SK-N-MC (cell line): ENCODE data around the gene CHRNA5.

Experiments
- EZH2 ChIP-seq: fragments of 200-600 bp; sonication (generic); IDR thresholded peaks from one replicate; pipeline ENCODE4 v1.6.1; 2017; ENCODE audit warnings: antibody characterized with exemption
- FOXP2 ChIP-seq: optimal IDR thresholded peaks from 2 replicates; pipeline ENCODE3; 2011; ENCODE audit warnings: mild to moderate bottlenecking, moderate library complexity; ENCODE audit not compliant: insufficient read depth; ENCODE audit errors: extremely low read length, control extremely low read depth
- POLR2AphosphoS5 ChIP-seq: IDR thresholded peaks from 2 replicates; pipeline ENCODE4 v1.6.1; 2012; ENCODE audit warnings: mild to moderate bottlenecking, low read depth, low read length, borderline replicate concordance

DNA sequence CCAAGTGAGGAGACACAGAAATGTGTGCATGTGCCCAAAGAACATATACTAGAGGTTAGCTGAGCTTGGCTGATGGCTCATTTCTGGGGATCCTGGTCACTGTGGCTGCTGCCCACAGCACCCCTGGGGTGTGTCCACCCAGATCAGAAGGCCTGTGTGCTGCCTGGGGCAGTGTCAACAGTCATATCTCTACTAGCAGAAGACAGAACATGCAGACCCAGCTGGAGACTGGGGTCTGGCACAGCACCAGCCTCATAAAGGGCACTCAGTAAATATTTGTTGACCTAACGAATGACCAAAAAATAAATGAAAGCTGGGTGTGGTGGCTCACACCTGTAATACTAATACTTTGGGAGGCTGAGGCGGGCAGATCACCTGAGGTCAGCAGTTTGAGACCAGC lies 39.1 kb downstream of the CHRNA5 start:
- no peak for TF ChIP-seq EZH2
- TF ChIP-seq FOXP2, result no peak
- no peak for TF ChIP-seq POLR2AphosphoS5
